Measurements from ENCODE around the gene ACOX1.

GRCh38 chr17:76009969-76010661 is 31.1 kb upstream of the ACOX1 start:
- no peak for TF ChIP-seq CTCF (IDR thresholded peaks at IDR 0.05; ENCODE audit: borderline replicate concordance, extremely low read depth, low read length, poor library complexity, severe bottlenecking)
- TF ChIP-seq EZH2 (IDR thresholded peaks at IDR 0.05; ENCODE audit: borderline replicate concordance, low read depth, low read length, severe bottlenecking) = no peak
